WTC11 (cell line): ENCODE measurements around the gene RGL4.

Experiments
- CREB1 ChIP-seq: sonication (generic); formaldehyde crosslinking; IDR thresholded peaks from 2 replicates; pipeline ENCODE4 v1.8.0; 2023; ENCODE audit warnings: mild to moderate bottlenecking, missing genetic modification reagents
- NR3C1 ChIP-seq: sonication (generic); formaldehyde crosslinking; conservative IDR thresholded peaks from 2 replicates; pipeline ENCODE4 v1.8.1; 2023; ENCODE audit warnings: low read depth, mild to moderate bottlenecking, missing genetic modification reagents
- ZBTB21 ChIP-seq: sonication (generic); formaldehyde crosslinking; IDR thresholded peaks from 2 replicates; pipeline ENCODE4 v1.8.1; 2023; ENCODE audit warnings: mild to moderate bottlenecking, missing genetic modification reagents, borderline replicate concordance
- ZNF232 ChIP-seq: sonication (generic); formaldehyde crosslinking; IDR thresholded peaks from 2 replicates; pipeline ENCODE4 v1.8.0; 2022; ENCODE audit warnings: mild to moderate bottlenecking, missing genetic modification reagents
- TF ChIP-seq, protein P1 (sequence below): fragments of 200-600 bp; IDR thresholded peaks from 2 replicates; pipeline ENCODE4 v1.8.0; 2022; ENCODE audit warnings: antibody characterized with exemption
- TF ChIP-seq, protein P2 (sequence below): sonication (generic); formaldehyde crosslinking; IDR thresholded peaks from 2 replicates; pipeline ENCODE4 v1.8.1; 2022; ENCODE audit warnings: mild to moderate bottlenecking, missing genetic modification reagents, moderate library complexity, borderline replicate concordance
- TF ChIP-seq, protein P3 (sequence below): fragments of 250-450 bp; sonication (Bioruptor Pico); IDR thresholded peaks from 2 replicates; pipeline ENCODE4 v1.9.0; 2021; ENCODE audit warnings: mild to moderate bottlenecking
- TF ChIP-seq, protein P4 (sequence below): sonication (generic); formaldehyde crosslinking; IDR thresholded peaks from 2 replicates; pipeline ENCODE4 v1.8.0; 2022; ENCODE audit warnings: mild to moderate bottlenecking, missing genetic modification reagents

DNA sequence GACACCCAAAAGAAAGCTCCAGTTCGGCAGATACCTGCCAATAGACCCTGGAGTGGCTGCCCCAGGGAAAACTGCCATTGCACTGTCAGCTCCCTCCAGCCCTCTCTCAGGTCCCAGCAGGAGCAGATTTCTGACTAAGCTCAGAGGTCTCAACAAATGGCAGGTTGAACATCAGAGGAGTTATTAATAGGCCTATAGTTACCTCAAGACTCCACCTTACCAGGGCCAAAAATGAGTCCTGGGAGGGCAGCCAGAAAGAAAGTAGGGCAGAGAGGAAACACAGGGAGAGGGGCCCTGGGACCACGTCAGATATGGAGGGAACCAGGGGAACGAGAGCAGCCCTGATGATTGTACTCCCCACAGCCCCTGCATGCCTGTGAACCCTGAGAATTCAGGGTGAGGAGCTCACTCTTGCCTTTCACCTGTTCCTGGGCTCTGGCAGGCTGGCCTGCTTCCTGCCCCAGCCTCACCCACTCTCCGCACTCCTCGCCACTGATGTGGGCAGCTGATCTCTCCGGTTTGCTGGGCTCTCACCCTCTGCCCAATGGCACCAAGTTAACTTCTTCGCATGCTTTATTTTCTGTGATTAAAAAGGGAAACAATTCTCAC is 4.3 kb upstream of the RGL4 start:
- TF ChIP-seq, protein P1, sequence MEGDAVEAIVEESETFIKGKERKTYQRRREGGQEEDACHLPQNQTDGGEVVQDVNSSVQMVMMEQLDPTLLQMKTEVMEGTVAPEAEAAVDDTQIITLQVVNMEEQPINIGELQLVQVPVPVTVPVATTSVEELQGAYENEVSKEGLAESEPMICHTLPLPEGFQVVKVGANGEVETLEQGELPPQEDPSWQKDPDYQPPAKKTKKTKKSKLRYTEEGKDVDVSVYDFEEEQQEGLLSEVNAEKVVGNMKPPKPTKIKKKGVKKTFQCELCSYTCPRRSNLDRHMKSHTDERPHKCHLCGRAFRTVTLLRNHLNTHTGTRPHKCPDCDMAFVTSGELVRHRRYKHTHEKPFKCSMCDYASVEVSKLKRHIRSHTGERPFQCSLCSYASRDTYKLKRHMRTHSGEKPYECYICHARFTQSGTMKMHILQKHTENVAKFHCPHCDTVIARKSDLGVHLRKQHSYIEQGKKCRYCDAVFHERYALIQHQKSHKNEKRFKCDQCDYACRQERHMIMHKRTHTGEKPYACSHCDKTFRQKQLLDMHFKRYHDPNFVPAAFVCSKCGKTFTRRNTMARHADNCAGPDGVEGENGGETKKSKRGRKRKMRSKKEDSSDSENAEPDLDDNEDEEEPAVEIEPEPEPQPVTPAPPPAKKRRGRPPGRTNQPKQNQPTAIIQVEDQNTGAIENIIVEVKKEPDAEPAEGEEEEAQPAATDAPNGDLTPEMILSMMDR = no peak
- TF ChIP-seq, protein P2, sequence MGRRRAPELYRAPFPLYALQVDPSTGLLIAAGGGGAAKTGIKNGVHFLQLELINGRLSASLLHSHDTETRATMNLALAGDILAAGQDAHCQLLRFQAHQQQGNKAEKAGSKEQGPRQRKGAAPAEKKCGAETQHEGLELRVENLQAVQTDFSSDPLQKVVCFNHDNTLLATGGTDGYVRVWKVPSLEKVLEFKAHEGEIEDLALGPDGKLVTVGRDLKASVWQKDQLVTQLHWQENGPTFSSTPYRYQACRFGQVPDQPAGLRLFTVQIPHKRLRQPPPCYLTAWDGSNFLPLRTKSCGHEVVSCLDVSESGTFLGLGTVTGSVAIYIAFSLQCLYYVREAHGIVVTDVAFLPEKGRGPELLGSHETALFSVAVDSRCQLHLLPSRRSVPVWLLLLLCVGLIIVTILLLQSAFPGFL (CRISPR knock-in tag) = no peak
- no peak for TF ChIP-seq ZBTB21 (CRISPR knock-in tag)
- TF ChIP-seq CREB1 (CRISPR knock-in tag) = no peak
- TF ChIP-seq, protein P3, sequence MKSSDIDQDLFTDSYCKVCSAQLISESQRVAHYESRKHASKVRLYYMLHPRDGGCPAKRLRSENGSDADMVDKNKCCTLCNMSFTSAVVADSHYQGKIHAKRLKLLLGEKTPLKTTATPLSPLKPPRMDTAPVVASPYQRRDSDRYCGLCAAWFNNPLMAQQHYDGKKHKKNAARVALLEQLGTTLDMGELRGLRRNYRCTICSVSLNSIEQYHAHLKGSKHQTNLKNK (CRISPR knock-in tag) = no peak
- TF ChIP-seq ZNF232 (CRISPR knock-in tag) = no peak
- TF ChIP-seq, protein P4, sequence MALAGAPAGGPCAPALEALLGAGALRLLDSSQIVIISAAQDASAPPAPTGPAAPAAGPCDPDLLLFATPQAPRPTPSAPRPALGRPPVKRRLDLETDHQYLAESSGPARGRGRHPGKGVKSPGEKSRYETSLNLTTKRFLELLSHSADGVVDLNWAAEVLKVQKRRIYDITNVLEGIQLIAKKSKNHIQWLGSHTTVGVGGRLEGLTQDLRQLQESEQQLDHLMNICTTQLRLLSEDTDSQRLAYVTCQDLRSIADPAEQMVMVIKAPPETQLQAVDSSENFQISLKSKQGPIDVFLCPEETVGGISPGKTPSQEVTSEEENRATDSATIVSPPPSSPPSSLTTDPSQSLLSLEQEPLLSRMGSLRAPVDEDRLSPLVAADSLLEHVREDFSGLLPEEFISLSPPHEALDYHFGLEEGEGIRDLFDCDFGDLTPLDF (CRISPR knock-in tag) = no peak
- no peak for TF ChIP-seq NR3C1 (CRISPR knock-in tag)
